Mesendoderm (in vitro differentiated cells): ENCODE data around the gene TF.

ENCODE experiments used
- DNase-seq: peaks from one replicate; pipeline ENCODE4 v3.0.0; 2013
- H2AK5ac ChIP-seq: 2 replicates; pipeline ENCODE4 v1.6.1; 2013; ENCODE audit warnings: low read length, inconsistent platforms
- H2BK120ac ChIP-seq: 2 replicates; pipeline ENCODE4 v1.6.1; 2013; ENCODE audit warnings: low read depth, mild to moderate bottlenecking, low read length, moderate library complexity, mixed read lengths
- H2BK15ac ChIP-seq: replicated peaks from 2 replicates; pipeline ENCODE4 v1.6.1; 2013; ENCODE audit warnings: low read depth, mild to moderate bottlenecking, moderate library complexity
- H2BK5ac ChIP-seq: 2 replicates; pipeline ENCODE4 v1.6.1; 2013; ENCODE audit warnings: low read length, inconsistent platforms
- H3K18ac ChIP-seq: 2 replicates; pipeline ENCODE4 v1.6.1; 2013; ENCODE audit warnings: mild to moderate bottlenecking, low read length, mixed read lengths
- H3K23ac ChIP-seq: one replicate; pipeline ENCODE4 v1.6.1; 2013; ENCODE audit warnings: low read length
- H3K27ac ChIP-seq: 2 replicates; pipeline ENCODE4 v1.5.1; 2013; ENCODE audit warnings: low read depth, mild to moderate bottlenecking, inconsistent platforms, low read length, moderate library complexity
- H3K27me3 ChIP-seq: 2 replicates; pipeline ENCODE4 v1.6.1; 2013; ENCODE audit warnings: low read length, control low read depth, mild to moderate bottlenecking, inconsistent platforms; ENCODE audit not compliant: insufficient read depth, poor library complexity
- H3K36me3 ChIP-seq: 2 replicates; pipeline ENCODE4 v1.6.1; 2013; ENCODE audit warnings: low read length, inconsistent platforms; ENCODE audit not compliant: control insufficient read depth, insufficient read depth
- H3K4ac ChIP-seq: one replicate; pipeline ENCODE4 v1.6.1; 2013; ENCODE audit warnings: low read depth, mild to moderate bottlenecking, low read length, moderate library complexity
- H3K4me1 ChIP-seq: 2 replicates; pipeline ENCODE4 v1.6.1; 2013; ENCODE audit warnings: low read depth, low read length, inconsistent platforms; ENCODE audit not compliant: control insufficient read depth
- H3K4me2 ChIP-seq: 2 replicates; pipeline ENCODE4 v1.6.1; 2013; ENCODE audit warnings: low read length
- H3K4me3 ChIP-seq: 2 replicates; pipeline ENCODE4 v1.5.1; 2013; ENCODE audit warnings: mild to moderate bottlenecking, low read length
- H3K56ac ChIP-seq: one replicate; pipeline ENCODE4 v1.6.1; 2013; ENCODE audit warnings: low read length
- H3K79me1 ChIP-seq: 2 replicates; pipeline ENCODE4 v1.6.1; 2013; ENCODE audit warnings: low read length, inconsistent platforms
- H3K79me2 ChIP-seq: 2 replicates; pipeline ENCODE4 v1.6.1; 2013; ENCODE audit warnings: mild to moderate bottlenecking, low read length; ENCODE audit not compliant: control insufficient read depth, insufficient read depth
- H3K9ac ChIP-seq: 2 replicates; pipeline ENCODE4 v1.6.1; 2013; ENCODE audit warnings: low read length, inconsistent platforms
- H4K5ac ChIP-seq: one replicate; pipeline ENCODE4 v1.6.1; 2013; ENCODE audit warnings: low read length
- H4K8ac ChIP-seq: one replicate; pipeline ENCODE4 v1.6.1; 2013; ENCODE audit warnings: low read depth, mild to moderate bottlenecking, control low read depth, low read length, moderate library complexity
- WGBS: extraction: QIAGEN DNeasy Blood & Tissue Kit; methylation state at CpG from one replicate; pipeline ENCODE4 v1.1.7; 2013; ENCODE audit warnings: low lambda C conversion rate, missing lambda C conversion rate; ENCODE audit not compliant: insufficient coverage; ENCODE audit errors: extremely low coverage; 5-methylcytosine and 5-hydroxymethylcytosine counted together

TF gene

GRCh38 chr3:133701435-133702358, 44.5 kb upstream of the TF start:
- Histone ChIP-seq H3K56ac (no peak overlapping the region), H3K23ac (no peak overlapping the region), H3K4me3 (no peak overlapping the region), H3K4me1 (no peaks in the 10 kb centered on the region), H4K5ac (no peak overlapping the region), H2BK15ac (no peak overlapping the region), H3K18ac (no peak overlapping the region), H4K8ac (no peak overlapping the region), H3K4me2 (no peak overlapping the region), H3K4ac (no peak overlapping the region), H3K27me3 (no peaks in the 10 kb centered on the region), H3K27ac (no peak overlapping the region), H3K9ac (no peak overlapping the region), H2BK120ac (no peak overlapping the region), H2AK5ac (no peak overlapping the region), H3K36me3 (no peaks in the 10 kb centered on the region), H2BK5ac (no peak overlapping the region), H3K79me1 (no peaks in the 10 kb centered on the region), H3K79me2 (no peaks in the 10 kb centered on the region)
- WGBS = no CpG with 5 or more reads among the region's 7 CpGs
- DNase-seq = no peak

GRCh38 chr3:133703915-133704314, 42.3 kb upstream of the TF start:
- no peak overlapping the region for H3K18ac ChIP-seq
- no CpG with 5 or more reads among the region's 1 CpG for WGBS
- H3K79me1 ChIP-seq = no peaks in the 10 kb centered on the region
- H3K36me3 ChIP-seq = no peaks in the 10 kb centered on the region
- no peak overlapping the region for H3K4me3 ChIP-seq
- no peak overlapping the region for H3K4ac ChIP-seq
- H3K56ac ChIP-seq = no peak overlapping the region
- no peaks in the 10 kb centered on the region for H3K4me1 ChIP-seq
- H3K9ac ChIP-seq = no peak overlapping the region
- H3K27ac ChIP-seq = no peak overlapping the region
- no peak overlapping the region for H2BK120ac ChIP-seq
- H3K27me3 ChIP-seq = no peaks in the 10 kb centered on the region
- no peak overlapping the region for H4K5ac ChIP-seq
- H2AK5ac ChIP-seq = no peak overlapping the region
- no peak overlapping the region for H3K23ac ChIP-seq
- H3K79me2 ChIP-seq = no peaks in the 10 kb centered on the region
- H2BK15ac ChIP-seq = no peak overlapping the region
- no peak overlapping the region for H3K4me2 ChIP-seq
- no peak overlapping the region for H2BK5ac ChIP-seq
- DNase-seq = no peak
- H4K8ac ChIP-seq = no peak overlapping the region

- no peak for DNase-seq
- no peak overlapping the region for H3K4me3 ChIP-seq
- H2BK15ac ChIP-seq = no peak overlapping the region
- H3K4me1 ChIP-seq = no peaks in the 10 kb centered on the region
- H3K23ac ChIP-seq = no peak overlapping the region
- no peaks in the 10 kb centered on the region for H3K79me2 ChIP-seq
- H2AK5ac ChIP-seq = no peak overlapping the region
- no peaks in the 10 kb centered on the region for H3K79me1 ChIP-seq
- no peak overlapping the region for H3K27ac ChIP-seq
- no peak overlapping the region for H2BK120ac ChIP-seq
- H3K4me2 ChIP-seq = no peak overlapping the region
- no peak overlapping the region for H4K8ac ChIP-seq
- no peak overlapping the region for H2BK5ac ChIP-seq
- H3K56ac ChIP-seq = no peak overlapping the region
- H3K4ac ChIP-seq = no peak overlapping the region
- no peak overlapping the region for H3K18ac ChIP-seq
- no peaks in the 10 kb centered on the region for H3K36me3 ChIP-seq
- no peak overlapping the region for H3K9ac ChIP-seq
- no peak overlapping the region for H4K5ac ChIP-seq
- H3K27me3 ChIP-seq = no peaks in the 10 kb centered on the region
- WGBS = no CpG with 5 or more reads among the region's 4 CpGs
Measured at GRCh38 chr3:133706033-133706432, 40.2 kb upstream of the TF start.

- Histone ChIP-seq H3K27me3 (no peaks in the 10 kb centered on the region), H2BK15ac (no peak overlapping the region)
Measured at GRCh38 chr3:133709139-133709750, 36.9 kb upstream of the TF start.

GRCh38 chr3:133711013-133711412, 35.2 kb upstream of the TF start:
- Histone ChIP-seq H3K23ac (no peak overlapping the region), H3K56ac (no peak overlapping the region), H3K27me3 (no peaks in the 10 kb centered on the region), H3K27ac (no peak overlapping the region), H3K4me2 (no peak overlapping the region), H4K5ac (no peak overlapping the region), H2BK5ac (no peak overlapping the region), H2AK5ac (no peak overlapping the region), H3K4ac (no peak overlapping the region), H3K18ac (no peak overlapping the region), H3K4me1 (no peaks in the 10 kb centered on the region), H3K9ac (no peak overlapping the region), H3K79me2 (no peaks in the 10 kb centered on the region), H2BK120ac (no peak overlapping the region), H2BK15ac (no peak overlapping the region), H4K8ac (no peak overlapping the region), H3K36me3 (no peaks in the 10 kb centered on the region), H3K4me3 (no peak overlapping the region), H3K79me1 (no peaks in the 10 kb centered on the region)
- no peak for DNase-seq
- no CpG with 5 or more reads among the region's 4 CpGs for WGBS

More at GRCh38 chr3:133709139-133709750, 36.9 kb upstream of the TF start:
- Histone ChIP-seq H3K9ac (no peak overlapping the region), H3K79me1 (no peaks in the 10 kb centered on the region), H4K5ac (no peak overlapping the region), H3K18ac (no peak overlapping the region), H2BK5ac (no peak overlapping the region), H3K4me1 (no peaks in the 10 kb centered on the region), H3K56ac (no peak overlapping the region), H3K79me2 (no peaks in the 10 kb centered on the region), H2BK120ac (no peak overlapping the region), H3K27ac (no peak overlapping the region), H3K36me3 (no peaks in the 10 kb centered on the region), H3K4me2 (no peak overlapping the region), H3K4me3 (no peak overlapping the region), H2AK5ac (no peak overlapping the region), H4K8ac (no peak overlapping the region), H3K23ac (no peak overlapping the region), H3K4ac (no peak overlapping the region)
- DNase-seq = no peak
- WGBS = no CpG with 5 or more reads among the region's 3 CpGs
